GM18499 (cell line): ENCODE measurements around the gene ZNF699.
"Not testable (repeated sequence)": the region's sequence is repeated elsewhere in the genome, so short reads cannot be mapped to it uniquely, and the experiment has no call there.

Source experiments
- ATAC-seq: cut with Tn5 transposase; IDR thresholded peaks from one replicate; pipeline ENCODE4 v1.9.1; 2021; ENCODE audit warnings: moderate number of reproducible peaks; ENCODE audit not compliant: insufficient read depth, unreplicated experiment

ZNF699 gene

DNA sequence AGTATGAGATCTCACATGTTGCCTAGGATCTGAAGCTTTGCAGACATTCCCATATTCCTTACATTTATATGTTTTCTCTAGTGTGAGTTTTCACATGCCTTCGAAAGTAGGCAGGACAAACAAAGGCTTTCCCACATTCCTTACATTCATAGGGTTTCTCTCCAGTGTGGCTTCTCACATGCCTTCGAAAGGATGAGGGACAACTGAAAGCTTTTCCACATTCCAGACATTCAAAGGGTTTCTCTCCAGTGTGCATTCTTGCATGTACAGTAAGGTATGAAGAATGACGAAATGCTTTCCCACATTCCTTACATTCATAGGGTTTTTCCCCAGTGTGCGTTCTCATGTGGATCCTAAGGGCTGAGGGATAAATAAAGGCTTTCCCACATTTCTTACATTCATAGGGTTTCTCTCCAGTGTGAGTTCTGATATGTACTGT is 14.2 kb downstream of the ZNF699 start:
- no peak for ATAC-seq

DNA sequence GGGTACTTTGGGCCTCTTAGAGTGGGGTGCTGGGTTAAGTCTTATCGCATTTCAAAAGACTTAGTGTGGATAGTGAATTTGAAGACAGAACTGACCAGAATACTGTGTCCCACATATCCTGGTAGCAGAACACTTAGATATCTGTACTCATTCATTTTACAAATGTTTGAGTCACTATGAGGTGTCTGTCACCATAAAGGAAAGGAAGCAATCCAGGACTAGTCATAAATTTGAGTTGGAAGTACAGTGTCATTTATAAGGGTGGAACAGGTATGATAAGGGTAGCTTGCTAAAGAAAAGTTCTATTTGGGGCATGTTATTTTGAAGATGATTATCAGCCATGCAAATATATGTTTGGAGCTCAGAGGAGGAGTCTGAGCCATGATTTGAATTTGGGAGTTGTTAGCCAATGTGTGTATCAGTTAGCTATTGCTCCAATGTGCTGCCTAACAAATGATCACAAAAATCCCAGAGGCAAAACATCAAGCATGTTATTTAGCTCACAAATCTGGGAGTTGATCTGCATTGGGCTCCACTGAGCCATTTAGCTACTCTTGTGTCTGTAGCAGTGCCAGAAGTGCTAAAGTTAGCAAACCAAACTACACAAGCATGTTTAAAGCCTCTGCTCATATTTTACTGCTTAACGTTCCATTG is 20.3 kb downstream of the ZNF699 start:
- no peak for ATAC-seq

DNA sequence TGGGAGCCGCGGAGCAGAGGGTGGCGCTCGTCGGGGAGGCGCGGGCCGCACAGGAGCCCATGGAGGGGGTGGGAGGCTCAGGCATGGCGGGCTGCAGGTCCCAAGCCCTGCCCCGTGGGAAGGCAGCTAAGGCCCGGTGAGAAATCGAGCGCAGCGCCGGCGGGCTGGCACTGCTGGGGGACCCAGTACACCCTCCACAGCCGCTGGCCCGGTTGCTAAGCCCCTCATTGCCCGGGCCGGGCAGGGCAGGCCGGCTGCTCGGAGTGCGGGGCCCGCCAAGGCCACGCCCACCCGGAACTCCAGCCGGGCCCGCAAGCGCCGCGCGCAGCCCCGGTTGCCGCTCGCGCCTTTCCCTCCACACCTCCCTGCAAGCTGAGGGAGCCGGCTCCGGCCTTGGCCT is 26.2 kb downstream of the ZNF699 start:
- not testable (repeated sequence) for ATAC-seq

DNA sequence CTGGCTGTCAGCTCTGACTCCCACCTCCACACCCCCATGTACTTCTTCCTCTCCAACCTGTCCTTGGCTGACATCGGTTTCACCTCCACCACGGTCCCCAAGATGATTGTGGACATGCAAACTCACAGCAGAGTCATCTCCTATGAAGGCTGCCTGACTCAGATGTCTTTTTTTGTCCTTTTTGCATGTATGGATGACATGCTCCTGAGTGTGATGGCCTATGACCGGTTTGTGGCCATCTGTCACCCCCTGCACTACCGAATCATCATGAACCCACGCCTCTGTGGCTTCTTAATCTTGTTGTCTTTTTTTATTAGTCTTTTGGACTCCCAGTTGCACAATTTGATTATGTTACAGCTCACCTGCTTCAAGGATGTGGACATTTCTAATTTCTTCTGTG is 58.4 kb downstream of the ZNF699 start:
- no peak for ATAC-seq

DNA sequence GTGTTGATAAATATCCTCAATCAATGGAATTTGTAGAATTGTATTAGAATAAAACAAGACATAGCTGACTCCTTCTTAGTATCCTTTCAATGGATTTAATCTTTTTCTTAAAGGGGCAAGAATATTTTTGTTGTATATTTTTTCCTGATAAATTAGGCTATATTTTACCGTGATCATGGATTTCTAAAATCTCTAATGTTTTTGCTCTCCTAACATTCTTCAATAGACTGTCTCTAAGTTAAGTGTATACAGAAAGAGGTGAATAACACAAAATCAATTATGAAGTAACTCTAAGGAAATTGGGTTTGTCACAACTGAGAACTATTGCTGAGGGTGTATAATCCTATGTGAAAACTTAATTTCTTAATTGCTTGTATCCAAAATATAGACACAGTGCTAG is 59.0 kb downstream of the ZNF699 start, which contains the start of gene OR7E24:
TSS of gene OR7E24 (plus strand) at position 301 of the 400 bp plus-strand sequence. CDS start 114 bp downstream, outside the sequence.
- ATAC-seq: no peak
